Measurements from ENCODE around the gene CIDEB. TPM values are rescaled to one million over a fixed set of nuclear protein-coding genes. Genes with fewer than 3 reads are reported as not detected.

Gene CIDEB
- total RNA-seq, 1 experiment from 2014 or later, result not detected

GRCh38 chr14:24269910-24270536 is 37.8 kb downstream of the CIDEB start:
- Histone ChIP-seq H3K18ac (ENCODE audit: insufficient read length, low read depth, low read length) (no peak overlapping the region), H4K5ac (ENCODE audit: insufficient read length, low read depth, low read length) (no peak overlapping the region), H4K91ac (ENCODE audit: insufficient read length, low read depth, low read length) (no peak overlapping the region), H3K4me2 (ENCODE audit: insufficient read depth, insufficient read length, low read length) (peak overlapping the region; percentile 69), H2BK12ac (ENCODE audit: insufficient read length, low read depth, low read length) (no peak overlapping the region), H3K79me1 (ENCODE audit: insufficient read depth, low read depth, low read length, poor library complexity, severe bottlenecking) (no peaks in the 10 kb centered on the region), H2AK5ac (ENCODE audit: insufficient read length, low read length) (no peak overlapping the region), H3K4me1 (ENCODE audit: insufficient read depth, low read length) (no peaks in the 10 kb centered on the region), H3T11ph (ENCODE audit: low read length) (no peak overlapping the region), H3K4ac (ENCODE audit: low read depth, low read length) (no peak overlapping the region), H2BK15ac (ENCODE audit: low read depth, low read length) (no peak overlapping the region), H4K8ac (replicated peaks; ENCODE audit: insufficient read length, low read depth, low read length) (no peak overlapping the region), H2BK20ac (ENCODE audit: low read depth, low read length, poor library complexity, severe bottlenecking) (no peak overlapping the region), H3K23ac (ENCODE audit: insufficient read length, low read depth, low read length) (no peak overlapping the region), H2AFZ (ENCODE audit: low read length) (no peak overlapping the region), H3K23me2 (ENCODE audit: insufficient read length, low read depth, low read length, poor library complexity, severe bottlenecking) (peaks cover 8% of the 10 kb centered on the region), H3K9ac (ENCODE audit: extremely low read depth, insufficient read length, low read length) (no peak overlapping the region), H3K56ac (ENCODE audit: insufficient read length, low read depth, low read length) (no peak overlapping the region), H4K20me1 (ENCODE audit: control insufficient read depth, insufficient read depth, insufficient read length) (no peaks in the 10 kb centered on the region), H2BK120ac (ENCODE audit: low read depth, low read length, poor library complexity, severe bottlenecking) (no peak overlapping the region), H3K27ac (ENCODE audit: insufficient read length, low read depth, low read length) (no peak overlapping the region), H3K9me3 (ENCODE audit: control insufficient read depth, low read depth, low read length) (no peaks in the 10 kb centered on the region), H2BK5ac (ENCODE audit: insufficient read length, low read length) (no peak overlapping the region), H3K27me3 (ENCODE audit: insufficient read depth, low read length) (no peaks in the 10 kb centered on the region), H3K14ac (ENCODE audit: insufficient read depth, low read length) (no peak overlapping the region), H3K79me2 (ENCODE audit: insufficient read depth, low read length) (no peaks in the 10 kb centered on the region)
- TF ChIP-seq, protein P1, sequence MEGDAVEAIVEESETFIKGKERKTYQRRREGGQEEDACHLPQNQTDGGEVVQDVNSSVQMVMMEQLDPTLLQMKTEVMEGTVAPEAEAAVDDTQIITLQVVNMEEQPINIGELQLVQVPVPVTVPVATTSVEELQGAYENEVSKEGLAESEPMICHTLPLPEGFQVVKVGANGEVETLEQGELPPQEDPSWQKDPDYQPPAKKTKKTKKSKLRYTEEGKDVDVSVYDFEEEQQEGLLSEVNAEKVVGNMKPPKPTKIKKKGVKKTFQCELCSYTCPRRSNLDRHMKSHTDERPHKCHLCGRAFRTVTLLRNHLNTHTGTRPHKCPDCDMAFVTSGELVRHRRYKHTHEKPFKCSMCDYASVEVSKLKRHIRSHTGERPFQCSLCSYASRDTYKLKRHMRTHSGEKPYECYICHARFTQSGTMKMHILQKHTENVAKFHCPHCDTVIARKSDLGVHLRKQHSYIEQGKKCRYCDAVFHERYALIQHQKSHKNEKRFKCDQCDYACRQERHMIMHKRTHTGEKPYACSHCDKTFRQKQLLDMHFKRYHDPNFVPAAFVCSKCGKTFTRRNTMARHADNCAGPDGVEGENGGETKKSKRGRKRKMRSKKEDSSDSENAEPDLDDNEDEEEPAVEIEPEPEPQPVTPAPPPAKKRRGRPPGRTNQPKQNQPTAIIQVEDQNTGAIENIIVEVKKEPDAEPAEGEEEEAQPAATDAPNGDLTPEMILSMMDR (conservative IDR thresholded peaks at IDR 0.05), result no peak
- no peak for DNase-seq
- no peaks in the 10 kb centered on the region for H3K27me3 Mint-ChIP-seq (ENCODE audit: low read depth)
- no peak overlapping the region for H3K27ac Mint-ChIP-seq
- no CpG with 5 or more reads among the region's 14 CpGs for whole genome bisulfite sequencing (ENCODE audit: extremely low coverage, insufficient read length, low lambda C conversion rate)
- H3K9me3 Mint-ChIP-seq, result no peaks in the 10 kb centered on the region
- H3K36me3 Mint-ChIP-seq (ENCODE audit: insufficient read depth in 1 of 3, low read depth in 3 of 3), result peaks cover 3 to 21% (median 14%) of the 10 kb centered on the region in 3 experiments; a peak in 5 of 7 replicates
- H3K4me3 Mint-ChIP-seq, result peak overlapping the region; percentile 83 to 86; a peak in 3 of 5 replicates
- peaks cover 12 to 14% of the 10 kb centered on the region in 2 experiments for H3K4me1 Mint-ChIP-seq
